H1 (cell line): Measurements from ENCODE around the gene CNOT6L.

Source experiments
- CHD1 ChIP-seq: IDR thresholded peaks from 2 replicates; pipeline ENCODE4 v1.6.1; 2012; ENCODE audit warnings: low read depth, low read length, improper control_type of control experiment
- CHD2 ChIP-seq: IDR thresholded peaks from 2 replicates; pipeline ENCODE4 v1.6.1; 2012; ENCODE audit warnings: low read length, improper control_type of control experiment
- EZH2 ChIP-seq: fragments of 200-600 bp; sonication (generic); IDR thresholded peaks from 2 replicates; pipeline ENCODE4 v1.7.1; 2012; ENCODE audit warnings: low read depth, mild to moderate bottlenecking, moderate library complexity, low read length, inconsistent platforms; ENCODE audit not compliant: severe bottlenecking
- POLR2A ChIP-seq, 2 experiments: IDR thresholded peaks; 1 replicate in 1 of 2; 2 replicates in 1 of 2; pipeline ENCODE4 v1.6.1; 2011; ENCODE audit warnings: low read depth in 2 of 2, low read length in 2 of 2, mild to moderate bottlenecking in 2 of 2; ENCODE audit errors: control extremely low read depth in 1 of 2
- POLR2AphosphoS5 ChIP-seq: IDR thresholded peaks from 2 replicates; pipeline ENCODE4 v1.6.1; 2011; ENCODE audit warnings: low read depth, low read length
- RAD21 ChIP-seq, 2 experiments: IDR thresholded peaks in 1 of 2; conservative IDR thresholded peaks in 1 of 2; 2 replicates each; pipeline ENCODE4 v1.6.1; 2011; ENCODE audit warnings: low read depth in 2 of 2, low read length in 2 of 2, improper control_type of control experiment in 1 of 2, inconsistent platforms in 1 of 2, mild to moderate bottlenecking in 1 of 2, moderate library complexity in 1 of 2
- TAF1 ChIP-seq: IDR thresholded peaks from 2 replicates; pipeline ENCODE4 v1.6.1; 2011; ENCODE audit warnings: mild to moderate bottlenecking, low read depth, low read length
- TF ChIP-seq, protein P1 (sequence below), 3 experiments: IDR thresholded peaks; 1 replicate in 2 of 3; 2 replicates in 1 of 3; pipeline versions ENCODE4 v1.5.1 to v1.6.1; 2011; ENCODE audit warnings: low read length in 3 of 3, mild to moderate bottlenecking in 3 of 3, inconsistent platforms in 2 of 3, low read depth in 1 of 3, moderate library complexity in 1 of 3; ENCODE audit not compliant: insufficient read depth in 1 of 3; ENCODE audit errors: control extremely low read depth in 1 of 3

DNA sequence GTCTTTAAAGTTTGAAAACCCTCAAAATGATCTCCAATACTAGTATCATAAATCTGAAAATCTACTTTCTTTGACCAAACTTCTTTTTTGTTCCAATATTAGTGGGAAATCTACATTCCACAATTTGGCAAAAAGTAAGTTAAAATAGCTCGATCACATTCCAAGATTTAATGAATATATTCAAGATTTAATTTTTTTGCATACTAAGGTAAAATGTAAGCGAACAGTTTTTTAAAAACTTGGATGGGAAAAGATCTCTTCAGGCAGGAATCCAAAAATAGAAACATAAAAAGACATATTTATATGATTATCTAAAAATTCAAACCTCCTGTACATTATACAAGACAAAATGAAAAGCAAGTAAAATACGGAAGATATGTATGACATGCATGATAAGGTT is 31.2 kb downstream of the CNOT6L start:
- TF ChIP-seq TAF1: no peak
- TF ChIP-seq EZH2: no peak
- no peak for TF ChIP-seq POLR2AphosphoS5
- no peak for TF ChIP-seq RAD21 (IDR thresholded peaks at IDR 0.05 in 1 of 2, conservative IDR thresholded peaks at IDR 0.05 in 1 of 2; ENCODE audit: low read depth in 2 of 2, low read length in 2 of 2)
- no peak for TF ChIP-seq POLR2A (IDR thresholded peaks at IDR 0.05; ENCODE audit: control extremely low read depth in 1 of 2, low read depth in 2 of 2, low read length in 2 of 2)
- no peak for TF ChIP-seq CHD1
- no peak for TF ChIP-seq CHD2
- TF ChIP-seq, protein P1, sequence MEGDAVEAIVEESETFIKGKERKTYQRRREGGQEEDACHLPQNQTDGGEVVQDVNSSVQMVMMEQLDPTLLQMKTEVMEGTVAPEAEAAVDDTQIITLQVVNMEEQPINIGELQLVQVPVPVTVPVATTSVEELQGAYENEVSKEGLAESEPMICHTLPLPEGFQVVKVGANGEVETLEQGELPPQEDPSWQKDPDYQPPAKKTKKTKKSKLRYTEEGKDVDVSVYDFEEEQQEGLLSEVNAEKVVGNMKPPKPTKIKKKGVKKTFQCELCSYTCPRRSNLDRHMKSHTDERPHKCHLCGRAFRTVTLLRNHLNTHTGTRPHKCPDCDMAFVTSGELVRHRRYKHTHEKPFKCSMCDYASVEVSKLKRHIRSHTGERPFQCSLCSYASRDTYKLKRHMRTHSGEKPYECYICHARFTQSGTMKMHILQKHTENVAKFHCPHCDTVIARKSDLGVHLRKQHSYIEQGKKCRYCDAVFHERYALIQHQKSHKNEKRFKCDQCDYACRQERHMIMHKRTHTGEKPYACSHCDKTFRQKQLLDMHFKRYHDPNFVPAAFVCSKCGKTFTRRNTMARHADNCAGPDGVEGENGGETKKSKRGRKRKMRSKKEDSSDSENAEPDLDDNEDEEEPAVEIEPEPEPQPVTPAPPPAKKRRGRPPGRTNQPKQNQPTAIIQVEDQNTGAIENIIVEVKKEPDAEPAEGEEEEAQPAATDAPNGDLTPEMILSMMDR (IDR thresholded peaks at IDR 0.05; ENCODE audit: control extremely low read depth in 1 of 3, insufficient read depth in 1 of 3, low read depth in 1 of 3, low read length in 3 of 3): no peak
